Stimulated activated CD4-positive, alpha-beta T cell treated with anti-CD3 and anti-CD28 coated beads, Interleukin-1b, Interleukin-23, amount 100 ng/mL, for 4 hours (primary cell): Measurements from ENCODE around the gene KLRC4.
"Not testable (repeated sequence)": the region's sequence is repeated elsewhere in the genome, so short reads cannot be mapped to it uniquely, and the experiment has no call there.

Source experiments
- DNase-seq, 2 donors: peaks; one replicate each; pipeline ENCODE4 v3.0.0-alpha.2; 2020; ENCODE audit warnings: low read depth in 2 of 2

KLRC4 gene

DNA sequence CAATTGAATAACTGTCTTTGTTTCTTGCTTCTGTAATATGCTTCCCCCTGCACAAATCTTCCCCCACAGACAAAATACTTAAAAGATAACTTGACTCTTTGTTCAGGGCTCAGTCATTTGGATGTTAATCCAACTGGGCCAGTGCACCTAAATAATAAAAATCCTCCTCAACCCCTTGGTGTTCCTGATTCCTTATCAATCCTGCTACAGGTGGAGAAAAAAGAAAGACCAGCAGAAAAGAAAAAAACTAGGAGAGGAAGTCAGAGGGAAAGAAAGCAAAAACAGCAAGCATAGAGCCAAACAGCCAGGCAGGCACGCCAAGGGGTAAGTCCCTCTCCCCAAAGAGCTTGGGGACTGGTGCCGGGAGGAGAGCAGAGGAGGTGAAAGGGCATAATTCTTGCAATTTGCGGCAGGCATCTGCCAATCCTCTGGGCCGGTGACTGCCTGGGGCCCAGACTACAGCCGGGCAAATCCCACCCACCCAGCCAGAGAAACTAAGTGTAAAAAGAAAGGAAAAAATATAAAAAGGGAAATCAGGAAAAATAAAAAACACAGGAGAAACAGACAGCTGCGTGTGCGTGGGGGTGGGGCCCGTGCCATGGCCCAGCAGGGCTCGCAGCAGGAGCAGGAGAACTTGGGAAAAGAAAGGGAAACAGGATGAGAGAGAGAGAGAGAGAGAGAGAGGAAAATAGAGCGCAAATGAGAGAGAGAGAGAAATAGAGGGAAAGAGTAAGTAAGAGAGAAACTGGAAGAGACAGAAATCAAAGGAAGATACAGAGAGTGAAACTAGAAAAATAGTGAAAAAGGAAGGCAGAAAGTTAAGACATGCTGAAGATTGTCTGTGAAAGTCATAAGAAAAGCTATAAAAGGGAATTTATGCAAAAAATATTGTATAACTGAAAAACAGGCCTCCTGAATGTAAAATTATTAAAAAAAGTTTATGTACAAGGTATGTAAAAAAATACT is 41.1 kb downstream of the KLRC4 start:
- DNase-seq = no peak

DNA sequence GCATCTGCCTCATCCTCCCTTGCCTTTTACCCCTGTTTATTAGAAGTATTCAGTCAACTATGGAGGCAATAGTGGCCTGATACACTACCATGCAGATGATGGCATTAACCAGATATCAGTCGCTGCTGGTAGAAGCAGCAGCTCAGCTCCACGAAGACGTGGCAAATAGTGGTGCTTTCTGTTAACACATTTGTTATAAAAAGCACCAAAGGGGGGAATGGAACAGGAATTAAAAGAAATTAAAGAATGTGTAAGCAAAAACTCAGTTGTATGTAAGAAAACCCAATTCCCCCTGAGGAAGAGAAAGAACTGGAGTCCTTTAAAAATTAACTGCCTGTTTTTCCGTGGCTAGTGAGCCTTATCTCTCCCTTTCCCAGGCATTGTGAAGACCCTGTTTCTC is 41.8 kb downstream of the KLRC4 start:
- not testable (repeated sequence) for DNase-seq

DNA sequence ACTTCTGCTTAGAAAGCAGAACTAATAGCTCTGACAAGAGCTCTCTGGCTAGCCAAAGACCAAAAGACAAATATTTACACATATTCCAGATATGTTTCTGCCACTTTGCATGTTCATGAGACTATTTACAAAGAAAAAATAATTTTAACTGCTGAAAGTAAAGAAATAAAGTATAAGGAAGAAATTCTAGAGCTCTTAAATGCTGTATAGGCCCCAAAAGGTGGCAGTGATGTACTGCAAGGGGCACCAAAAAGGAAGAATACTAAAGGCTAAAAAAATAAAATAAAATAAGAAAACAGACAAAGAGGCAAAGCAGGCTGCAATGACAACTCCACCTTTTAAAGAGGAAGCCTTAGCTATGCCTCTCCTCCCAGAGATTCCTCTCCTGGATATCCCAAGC is 42.7 kb downstream of the KLRC4 start:
- no peak for DNase-seq

DNA sequence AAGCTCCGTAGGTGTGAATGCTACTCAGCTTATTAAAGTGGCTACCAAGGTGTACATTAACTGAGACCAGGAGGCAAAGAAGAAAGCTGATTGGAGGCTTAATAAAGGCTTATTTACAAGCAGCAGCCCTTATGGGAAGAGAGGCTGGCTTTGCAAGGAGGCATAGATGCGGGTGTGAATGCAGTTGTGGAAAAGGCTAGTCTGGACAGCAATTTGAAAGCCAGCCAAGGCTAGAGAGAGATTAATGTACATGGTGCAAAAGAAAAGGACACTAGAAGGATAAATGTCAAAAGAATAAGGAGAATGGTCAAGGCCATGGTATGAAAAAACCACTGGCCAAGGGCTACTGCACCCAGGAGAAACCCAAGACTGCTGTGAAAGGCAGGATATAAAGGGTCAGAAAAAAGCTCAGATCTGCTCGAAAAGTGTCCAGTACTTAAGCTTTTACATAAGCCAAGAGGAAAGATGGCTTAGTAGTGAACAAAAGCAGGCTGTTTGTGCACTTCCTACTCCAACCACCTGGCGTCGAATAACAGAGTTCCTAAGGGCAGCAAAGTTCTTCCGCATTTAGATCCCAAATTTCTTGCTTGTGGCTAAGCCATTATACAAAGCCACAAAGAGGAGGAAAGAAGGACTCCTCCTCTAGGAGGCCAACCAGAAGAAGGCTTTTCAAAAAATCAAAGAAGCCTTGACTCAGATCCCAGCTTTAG is 43.7 kb downstream of the KLRC4 start:
- DNase-seq = no peak

DNA sequence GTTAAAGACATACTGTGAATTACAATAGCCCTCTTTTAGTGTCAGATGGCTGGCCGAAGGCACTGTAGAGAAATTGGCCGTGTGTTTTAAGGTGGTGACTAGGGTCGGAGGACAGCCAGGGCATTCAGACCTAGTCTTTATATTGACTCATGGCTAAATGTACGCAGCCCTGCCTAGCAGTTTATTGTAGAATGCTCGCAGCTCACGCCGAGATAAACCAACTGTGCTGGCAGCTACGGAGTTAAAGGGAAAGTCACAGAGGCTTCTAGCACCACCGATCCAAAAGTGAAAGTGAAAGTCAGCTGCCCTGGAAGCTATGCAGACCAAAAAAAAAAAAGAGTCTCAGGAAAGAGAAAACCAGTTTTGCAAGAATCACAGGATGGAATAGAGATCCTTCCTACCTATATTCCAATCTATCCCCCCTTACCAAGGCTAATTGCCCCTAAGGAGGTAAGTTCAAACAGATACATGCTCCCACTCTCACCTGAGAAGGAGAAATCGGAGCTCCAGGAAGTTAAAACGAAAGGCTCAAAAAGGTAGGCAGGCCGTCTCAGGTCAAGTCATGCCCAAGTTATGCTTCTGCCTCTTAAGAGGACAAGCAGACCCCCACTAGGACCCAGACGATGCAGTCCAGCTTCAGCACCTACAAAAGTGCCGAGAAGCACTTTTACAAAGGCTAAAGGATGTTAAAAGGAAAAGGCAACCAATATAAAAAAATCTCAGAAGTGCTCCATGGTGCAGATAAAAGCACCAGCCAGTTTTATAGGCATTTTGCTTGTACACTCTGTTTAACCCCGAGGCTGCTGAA is 44.5 kb downstream of the KLRC4 start:
- DNase-seq = peak; percentile 11 to 48

DNA sequence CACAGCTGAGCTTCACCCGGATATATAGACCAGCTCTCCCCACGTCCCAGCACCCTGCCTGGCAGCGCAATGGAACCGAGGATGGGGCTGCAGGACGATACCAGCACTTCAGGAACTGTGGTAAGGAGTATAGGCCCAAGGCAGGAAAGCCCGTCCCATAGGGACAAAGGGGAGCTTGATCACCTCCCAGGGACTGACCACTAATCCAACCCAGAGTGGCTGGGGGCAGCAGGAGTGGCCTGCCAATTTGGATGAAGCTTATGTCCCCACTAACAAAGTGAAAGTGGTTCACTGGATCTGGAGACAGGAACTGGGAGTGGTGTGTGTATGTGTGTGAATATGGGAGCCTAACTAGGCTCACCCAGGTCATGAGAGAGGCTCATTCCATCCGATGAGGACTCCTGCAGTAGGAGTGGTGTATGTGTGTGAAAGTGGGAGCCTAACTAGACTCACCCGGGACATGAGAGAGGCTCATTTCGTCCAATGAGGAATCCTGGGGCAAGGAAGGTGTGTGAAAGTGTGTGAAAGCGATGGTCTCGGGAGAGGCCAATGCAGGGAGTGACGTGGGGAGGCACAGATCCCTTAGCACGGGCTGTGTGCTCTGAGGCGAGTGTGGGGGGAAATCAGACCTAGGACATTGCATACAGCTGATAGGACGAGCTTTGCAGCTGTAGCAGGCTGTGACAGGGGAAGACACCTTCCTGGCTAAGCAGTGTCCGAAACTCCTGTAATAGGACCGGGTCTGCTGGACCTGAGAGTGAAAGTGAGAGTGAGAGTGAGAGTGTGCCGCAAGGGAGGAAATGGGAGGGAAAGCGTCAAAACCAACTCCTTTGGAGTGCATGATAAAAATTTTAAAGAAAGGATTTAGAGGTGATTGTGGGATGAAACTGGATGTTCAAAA is 45.4 kb downstream of the KLRC4 start:
- no peak for DNase-seq

DNA sequence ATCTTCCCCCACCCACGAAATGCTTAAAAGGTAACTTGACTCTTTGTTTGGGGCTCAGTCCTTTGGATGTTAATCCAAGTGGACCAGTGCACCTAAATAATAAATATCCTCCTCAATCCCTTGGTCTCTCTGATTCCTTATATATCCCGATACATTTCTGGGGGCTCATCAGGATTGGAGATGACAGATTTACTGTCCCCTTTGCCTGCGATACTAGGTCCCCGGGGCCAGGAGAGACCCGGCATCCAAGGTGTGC is 46.0 kb downstream of the KLRC4 start:
- DNase-seq = no peak

DNA sequence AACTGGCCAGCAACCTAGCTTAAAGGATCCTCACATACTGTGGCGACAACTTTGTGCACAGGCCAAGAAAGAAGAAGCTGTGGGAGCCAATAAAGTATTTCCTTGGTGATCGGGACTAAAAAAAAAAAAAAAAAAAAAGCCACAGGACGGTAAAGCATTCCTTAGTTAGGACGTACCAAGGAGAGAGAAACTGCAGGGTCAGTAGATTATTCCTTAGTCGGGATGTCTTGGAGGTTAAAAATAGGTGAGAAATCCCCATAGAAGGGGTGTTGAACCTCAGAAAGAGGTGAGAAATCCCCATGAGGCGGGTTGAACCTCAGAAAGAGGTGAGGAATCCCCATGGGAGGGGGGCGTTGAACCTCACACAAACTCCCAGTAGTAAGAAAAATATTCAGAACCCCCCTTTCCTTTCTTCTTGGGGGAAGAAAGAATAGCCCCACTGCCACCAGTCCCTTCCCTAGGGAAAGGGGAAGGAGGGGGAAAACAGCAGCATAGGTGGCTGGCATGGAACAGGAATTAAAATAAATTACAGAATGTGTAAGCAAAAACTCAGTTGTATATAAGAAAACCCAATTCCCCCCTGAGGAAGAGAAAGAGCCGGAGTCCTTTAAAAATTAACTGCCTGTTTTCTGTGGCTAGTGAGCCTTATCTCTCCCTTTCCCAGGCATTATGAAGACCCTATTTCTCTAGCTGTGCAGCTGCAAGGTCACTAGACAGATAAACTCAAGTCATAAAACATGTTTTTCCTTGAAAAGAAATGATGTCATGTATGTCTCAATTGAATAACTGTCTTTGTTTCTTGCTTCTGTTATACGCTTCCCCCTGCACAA is 46.5 kb downstream of the KLRC4 start:
- DNase-seq = no peak

DNA sequence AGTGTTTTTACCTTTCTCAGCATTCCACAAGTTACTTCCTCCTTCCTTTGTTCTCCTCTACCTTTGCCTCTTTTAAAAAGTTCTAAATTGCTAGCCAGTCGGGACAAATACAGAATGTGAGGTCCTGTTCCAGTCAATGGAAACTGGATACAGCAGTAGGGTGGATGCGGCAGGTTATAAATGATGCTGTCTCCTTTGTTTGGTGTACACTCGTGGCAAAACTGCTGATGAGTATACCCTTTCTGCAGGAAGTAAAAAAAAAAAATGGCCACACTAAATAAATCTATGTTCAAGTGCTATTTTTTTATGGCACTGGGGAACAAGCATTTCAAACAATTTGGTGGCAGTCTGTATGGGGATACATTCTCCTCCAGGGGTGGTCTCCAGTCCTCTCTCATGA is 47.2 kb downstream of the KLRC4 start:
- DNase-seq = no peak

DNA sequence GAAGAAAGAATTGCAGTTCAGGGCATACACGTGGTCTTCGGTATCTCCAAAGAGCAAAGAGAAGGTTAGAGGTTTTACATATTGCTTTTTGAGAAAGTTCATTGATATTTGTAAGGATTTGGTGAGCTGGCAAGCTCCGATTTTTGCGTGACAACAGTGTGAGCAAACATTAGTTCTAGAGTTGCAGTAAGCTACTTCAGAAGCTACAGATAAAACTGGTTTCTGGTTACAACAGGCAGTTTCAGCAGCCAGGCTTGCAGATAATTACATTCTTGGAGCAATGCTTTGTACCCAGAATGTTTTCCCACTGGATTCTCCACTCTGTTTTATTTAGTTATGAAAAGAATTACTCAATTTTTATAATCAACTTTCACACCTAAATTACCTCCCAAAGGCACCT is 47.9 kb downstream of the KLRC4 start:
- no peak for DNase-seq

DNA sequence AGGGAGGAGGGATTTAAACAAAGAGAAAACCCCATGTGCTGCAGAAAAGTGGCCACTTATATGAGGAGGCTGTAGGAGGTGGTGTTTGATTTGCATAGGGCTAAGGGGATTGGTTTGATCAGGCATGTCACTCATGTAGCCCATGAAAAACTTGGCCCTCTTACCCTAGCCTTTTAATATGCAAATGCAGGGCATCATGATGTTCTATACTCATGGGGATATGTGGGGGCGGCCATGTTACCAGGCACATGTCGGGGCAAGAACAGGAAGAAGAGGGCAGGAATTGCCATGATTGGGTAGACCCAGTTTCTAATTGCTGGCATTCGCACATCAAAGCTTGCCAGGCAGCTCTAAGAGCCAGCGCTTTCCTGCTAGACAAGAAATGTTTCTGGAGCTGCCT is 48.5 kb downstream of the KLRC4 start:
- no peak for DNase-seq

DNA sequence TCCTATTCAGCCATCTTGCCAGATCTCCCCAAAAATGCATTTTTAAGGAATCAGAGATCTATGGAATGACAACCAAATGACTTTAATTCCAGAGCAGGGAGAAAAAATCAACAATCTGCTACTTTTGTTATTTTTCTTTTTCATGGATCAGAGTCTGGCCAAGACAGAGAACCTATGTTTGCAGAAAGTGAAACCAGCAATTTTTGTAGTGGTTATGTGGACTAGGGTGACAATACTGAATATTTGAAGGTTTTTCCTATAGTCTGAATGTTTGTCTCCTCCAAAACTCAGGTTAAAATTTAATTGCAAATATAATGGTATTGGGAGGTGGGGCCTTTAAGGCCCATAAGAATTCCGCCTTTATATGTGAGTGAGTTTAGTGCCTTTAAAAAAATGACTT is 50.6 kb downstream of the KLRC4 start:
- no peak for DNase-seq

DNA sequence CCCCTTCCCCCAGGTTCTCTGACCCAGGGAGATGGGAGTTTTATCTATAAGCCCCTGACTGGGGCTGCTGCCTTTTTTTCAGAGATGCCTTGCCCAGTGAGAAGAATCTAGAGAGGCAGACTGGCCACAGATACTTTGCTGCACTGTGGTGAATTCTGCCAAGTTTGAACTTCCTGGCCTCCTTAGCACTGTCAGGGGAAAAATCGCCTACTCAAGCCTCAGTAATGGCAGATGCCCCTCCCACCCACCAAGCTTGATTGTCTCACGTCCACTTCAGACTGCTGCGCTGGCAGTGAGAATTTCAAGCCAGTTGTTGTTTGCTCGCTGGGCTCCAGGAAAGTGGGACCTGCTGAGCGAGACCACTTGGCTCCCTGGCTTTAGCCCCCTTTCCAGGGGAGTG is 51.4 kb downstream of the KLRC4 start:
- no peak for DNase-seq
